GM23338 (cell line): ENCODE measurements around the gene RABGAP1L. TPM values are rescaled to one million over a fixed set of nuclear protein-coding genes. Genes with fewer than 3 reads are reported as not detected.

Experiments
- ATAC-seq: fragments of 200-7000 bp; cut with Tn5 transposase; 3 replicates; pipeline ENCODE4 v1.9.1; 2020
- DNase-seq: peaks from one replicate; pipeline ENCODE4 v3.0.0-alpha.2; 2015; ENCODE audit warnings: low spot score
- H2AFZ ChIP-seq: fragments of 200-600 bp; sonication (generic); 2 replicates; pipeline ENCODE4 v1.8.0; 2016; ENCODE audit warnings: antibody characterized with exemption, mild to moderate bottlenecking, moderate library complexity
- H3F3A ChIP-seq: fragments of 200-600 bp; sonication (generic); replicated peaks from 2 replicates; pipeline ENCODE4 v1.8.0; 2017; ENCODE audit warnings: antibody characterized with exemption, mixed run types, low read depth
- H3K27ac ChIP-seq: fragments of 200-600 bp; sonication (generic); 2 replicates; pipeline ENCODE4 v1.6.1; 2016; ENCODE audit warnings: low read depth
- H3K27me3 ChIP-seq: fragments of 200-600 bp; sonication (generic); 2 replicates; pipeline ENCODE4 v1.8.0; 2016; ENCODE audit warnings: mild to moderate bottlenecking, mixed run types, moderate library complexity; ENCODE audit not compliant: insufficient read depth
- H3K36me3 ChIP-seq: fragments of 200-600 bp; sonication (generic); 2 replicates; pipeline ENCODE4 v1.8.0; 2016; ENCODE audit warnings: mild to moderate bottlenecking; ENCODE audit not compliant: insufficient read depth
- H3K4me1 ChIP-seq: fragments of 200-600 bp; sonication (generic); 2 replicates; pipeline ENCODE4 v1.8.0; 2016; ENCODE audit warnings: mild to moderate bottlenecking, moderate library complexity; ENCODE audit not compliant: insufficient read depth
- H3K4me2 ChIP-seq: fragments of 200-600 bp; sonication (generic); 2 replicates; pipeline ENCODE4 v1.7.1; 2017; ENCODE audit warnings: mixed run types
- H3K4me3 ChIP-seq: fragments of 200-600 bp; sonication (generic); 2 replicates; pipeline ENCODE4 v1.6.1; 2016; ENCODE audit warnings: mixed run types
- H3K79me2 ChIP-seq: fragments of 200-600 bp; sonication (generic); replicated peaks from 2 replicates; pipeline ENCODE4 v1.8.0; 2017; ENCODE audit warnings: mild to moderate bottlenecking; ENCODE audit not compliant: insufficient read depth
- H3K9me2 ChIP-seq: fragments of 200-600 bp; sonication (generic); 2 replicates; pipeline ENCODE4 v1.8.0; 2017; ENCODE audit not compliant: insufficient read depth
- H4K20me1 ChIP-seq: fragments of 200-600 bp; sonication (generic); replicated peaks from 2 replicates; pipeline ENCODE4 v1.8.0; 2017; ENCODE audit warnings: mild to moderate bottlenecking; ENCODE audit not compliant: insufficient read depth
- H3K27ac Mint-ChIP-seq: 2 replicates; pipeline ENCODE4 v1.8.0; 2020; ENCODE audit warnings: inconsistent platforms, mild to moderate bottlenecking, moderate library complexity, mixed read lengths
- H3K27me3 Mint-ChIP-seq: 3 replicates; pipeline ENCODE4 v1.8.0; 2022; ENCODE audit warnings: low read depth, mild to moderate bottlenecking, moderate library complexity, mixed read lengths, inconsistent platforms; ENCODE audit not compliant: insufficient read depth, poor library complexity
- H3K36me3 Mint-ChIP-seq: 3 replicates; pipeline ENCODE4 v1.8.0; 2021; ENCODE audit warnings: low read depth, mild to moderate bottlenecking, inconsistent platforms, moderate library complexity, mixed read lengths
- H3K4me1 Mint-ChIP-seq: 3 replicates; pipeline ENCODE4 v1.8.0; 2020; ENCODE audit warnings: mild to moderate bottlenecking, inconsistent platforms, mixed read lengths
- H3K4me3 Mint-ChIP-seq: 3 replicates; pipeline ENCODE4 v1.8.0; 2021; ENCODE audit warnings: moderate library complexity, mild to moderate bottlenecking, inconsistent platforms, mixed read lengths
- H3K9me3 Mint-ChIP-seq: 3 replicates; pipeline ENCODE4 v1.8.0; 2020; ENCODE audit warnings: moderate library complexity, mild to moderate bottlenecking, inconsistent platforms, mixed read lengths
- CREB1 ChIP-seq: fragments of 250-450 bp; sonication (Bioruptor Pico); IDR thresholded peaks from 2 replicates; pipeline ENCODE4 v1.5.0; 2020; ENCODE audit warnings: low read depth, mild to moderate bottlenecking, moderate library complexity
- CTCF ChIP-seq, 2 experiments: fragments of 200-600 bp in 1 of 2; sonication (generic) in 1 of 2; conservative IDR thresholded peaks; 2 replicates each; pipeline versions ENCODE4 v1.5.1 to v1.6.1; 2016 to 2017; ENCODE audit warnings: antibody characterized with exemption in 2 of 2, low read depth in 2 of 2, mild to moderate bottlenecking in 2 of 2, moderate library complexity in 1 of 2
- EZH2 ChIP-seq: fragments of 200-600 bp; sonication (generic); IDR thresholded peaks from one replicate; pipeline ENCODE4 v1.8.0; 2017; ENCODE audit warnings: antibody characterized with exemption, mild to moderate bottlenecking, low read depth; ENCODE audit not compliant: unreplicated experiment
- JUNB ChIP-seq: IDR thresholded peaks from one replicate; pipeline ENCODE4 v1.6.1; 2016; ENCODE audit warnings: antibody characterized with exemption; ENCODE audit not compliant: unreplicated experiment
- REST ChIP-seq: IDR thresholded peaks from one replicate; pipeline ENCODE4 v1.6.1; 2018; ENCODE audit warnings: antibody characterized with exemption; ENCODE audit not compliant: unreplicated experiment
- STAT1 ChIP-seq: IDR thresholded peaks from one replicate; pipeline ENCODE4 v1.6.1; 2016; ENCODE audit warnings: antibody characterized with exemption; ENCODE audit not compliant: unreplicated experiment
- ZNF114 ChIP-seq: fragments of 250-450 bp; sonication (Bioruptor Pico); IDR thresholded peaks from 2 replicates; pipeline ENCODE4 v1.5.0; 2020; ENCODE audit warnings: mild to moderate bottlenecking, moderate library complexity
- ZNF331 ChIP-seq: fragments of 250-450 bp; sonication (Bioruptor Pico); IDR thresholded peaks from 2 replicates; pipeline ENCODE4 v1.5.0; 2020; ENCODE audit warnings: low read depth, mild to moderate bottlenecking, moderate library complexity
- polyA plus RNA-seq: library from polyadenylated mRNA; unstranded; fragments of >200 nt; fragmentation: Nextera tagmentation; extraction: Ambion mirVana; gene quantifications from 2 replicates; pipeline ENCODE4 v1.2.1, GENCODE V29; 2016
- total RNA-seq: library from RNA; depleted of rRNA; stranded (reverse); fragments of >200 nt; shearing (Covaris generic); gene quantifications from 2 replicates; pipeline ENCODE4 v1.2.3, GENCODE V29; 2014
- TF ChIP-seq, protein P1 (sequence below): IDR thresholded peaks from 2 replicates; pipeline ENCODE4 v1.6.1; 2016; ENCODE audit warnings: antibody characterized with exemption

The RABGAP1L gene
- total and polyA plus RNA-seq, 2 experiments from 2014 or later, result 83.2 to 136 TPM

DNA sequence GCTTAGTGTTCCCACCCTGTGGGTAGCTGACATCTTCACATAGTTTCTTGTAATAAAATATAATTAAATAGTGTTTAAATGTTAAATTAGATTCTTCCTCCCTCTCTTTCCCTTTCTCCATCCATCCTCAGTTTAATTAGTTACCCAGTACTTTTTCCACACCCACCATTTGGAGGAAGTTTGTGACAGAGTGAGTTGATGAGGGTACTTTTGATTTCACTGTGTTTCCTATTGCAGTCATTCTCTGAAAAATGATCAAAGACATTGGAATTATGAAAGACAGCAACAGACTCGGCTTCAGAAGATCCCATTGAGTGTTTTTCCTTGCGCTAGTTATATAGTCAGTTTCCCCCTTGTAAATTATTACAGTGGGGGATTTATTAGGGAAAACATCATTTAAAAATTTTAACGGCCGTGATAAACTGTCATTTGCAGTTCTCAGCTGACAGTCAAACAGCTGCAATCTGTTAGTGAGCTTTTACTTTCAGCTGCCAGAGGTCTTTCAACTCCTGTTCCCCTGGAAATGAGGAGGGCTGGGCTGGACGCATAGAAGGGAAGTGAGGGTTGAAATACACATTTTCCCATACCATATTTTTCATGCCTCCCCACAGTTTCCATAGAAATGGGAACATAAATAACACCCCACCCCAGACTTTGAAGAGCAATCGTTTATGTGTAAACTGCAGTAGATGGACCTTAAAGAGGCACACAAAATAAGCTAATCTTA is 779.1 kb downstream of the RABGAP1L start (continued):
- no peak for TF ChIP-seq CTCF (conservative IDR thresholded peaks at IDR 0.05; ENCODE audit: low read depth in 2 of 2)
- no peak for TF ChIP-seq REST
- TF ChIP-seq STAT1, result no peak

GRCh38 chr1:174939775-174940545 is 780.6 kb downstream of the RABGAP1L start:
- no peaks in the 10 kb centered on the region; the same call in 2 of the 3 replicates for H3K9me3 Mint-ChIP-seq
- ATAC-seq (no peak), DNase-seq (no peak)
- H3K4me1 Mint-ChIP-seq, result peaks cover 22% of the 10 kb centered on the region
- Histone ChIP-seq H4K20me1 (peaks cover 43% of the 10 kb centered on the region), H3K9me2 (no peaks in the 10 kb centered on the region), H3K4me2 (no peak overlapping the region), H3K4me3 (no peak overlapping the region), H3K27me3 (no peaks in the 10 kb centered on the region), H3K4me1 (peaks cover 17% of the 10 kb centered on the region), H3K36me3 (0 out of 2 replicates have a peak, but pooled peaks cover 5% of the 10 kb centered on the region), H3K27ac (peak overlapping the region; percentile 35), H3F3A (no peaks in the 10 kb centered on the region), H2AFZ (no peak overlapping the region), H3K79me2 (peaks cover 97% of the 10 kb centered on the region)
- H3K27me3 Mint-ChIP-seq, result peaks cover 6% of the 10 kb centered on the region
- H3K36me3 Mint-ChIP-seq, result peaks cover 16% of the 10 kb centered on the region
- peak overlapping the region; percentile 87 for H3K27ac Mint-ChIP-seq
- no peak overlapping the region for H3K4me3 Mint-ChIP-seq
- TF ChIP-seq EZH2 (no peak), CTCF (conservative IDR thresholded peaks at IDR 0.05; ENCODE audit: low read depth in 2 of 2) (no peak), CREB1 (CRISPR knock-in tag) (no peak), ZNF114 (CRISPR knock-in tag) (no peak), ZNF331 (CRISPR knock-in tag) (no peak), JUNB (no peak), STAT1 (no peak)
- TF ChIP-seq, protein P1, sequence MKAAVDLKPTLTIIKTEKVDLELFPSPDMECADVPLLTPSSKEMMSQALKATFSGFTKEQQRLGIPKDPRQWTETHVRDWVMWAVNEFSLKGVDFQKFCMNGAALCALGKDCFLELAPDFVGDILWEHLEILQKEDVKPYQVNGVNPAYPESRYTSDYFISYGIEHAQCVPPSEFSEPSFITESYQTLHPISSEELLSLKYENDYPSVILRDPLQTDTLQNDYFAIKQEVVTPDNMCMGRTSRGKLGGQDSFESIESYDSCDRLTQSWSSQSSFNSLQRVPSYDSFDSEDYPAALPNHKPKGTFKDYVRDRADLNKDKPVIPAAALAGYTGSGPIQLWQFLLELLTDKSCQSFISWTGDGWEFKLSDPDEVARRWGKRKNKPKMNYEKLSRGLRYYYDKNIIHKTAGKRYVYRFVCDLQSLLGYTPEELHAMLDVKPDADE, result no peak
